ENCODE results near the gene FAM3D.

- TF ChIP-seq GATA2 (IDR thresholded peaks at IDR 0.05; ENCODE audit: low read depth, low read length) (no peak), GATA3 (IDR thresholded peaks at IDR 0.05; ENCODE audit: low read depth, low read length) (no peak)
Observed at GRCh38 chr3:58692484-58692883, 25.9 kb upstream of the FAM3D start.
